Left hindlimb (tissue), 1 donor: Measurements from ENCODE around the gene ATXN7L1.
"Not testable (repeated sequence)": the region's sequence is repeated elsewhere in the genome, so short reads cannot be mapped to it uniquely, and the experiment has no call there.

Experiments used
- DNase-seq: peaks from one replicate; pipeline ENCODE4 v3.0.0-alpha.2; 2018

The ATXN7L1 gene

GRCh38 chr7:105697169-105697568 is 179.2 kb downstream of the ATXN7L1 start:
- not testable (repeated sequence) for DNase-seq

- no peak for DNase-seq
Observed at GRCh38 chr7:105693576-105693975, 182.8 kb downstream of the ATXN7L1 start.

GRCh38 chr7:105691680-105692564 is 184.5 kb downstream of the ATXN7L1 start:
- peak; percentile 60 for DNase-seq

DNA sequence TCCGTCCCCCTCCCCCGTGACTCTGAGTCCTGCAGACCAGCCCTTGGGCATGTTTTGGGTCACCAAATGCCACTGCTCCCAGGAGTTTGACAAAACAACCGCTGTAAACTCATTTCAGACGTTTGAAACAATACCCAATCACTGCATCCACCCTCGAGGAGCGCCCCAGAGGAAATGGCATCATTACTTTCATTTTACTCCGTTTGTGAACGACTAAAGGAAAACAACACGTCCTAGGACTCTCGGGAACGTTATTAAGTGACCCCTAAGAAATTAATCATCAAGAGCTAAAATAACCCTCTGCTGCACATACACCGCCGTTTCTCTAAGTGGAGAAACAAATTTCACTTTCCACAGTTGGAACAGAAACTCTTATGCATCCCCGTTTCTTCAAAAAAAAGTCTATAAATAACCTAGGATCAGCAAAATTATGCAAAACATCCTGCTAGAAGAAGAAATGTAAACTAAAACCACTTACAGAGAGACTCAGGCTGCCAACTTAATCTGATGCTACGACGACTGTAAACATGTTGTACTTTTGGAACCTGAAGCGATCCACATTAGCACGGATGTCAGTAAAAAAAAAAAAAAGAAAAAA is 185.2 kb downstream of the ATXN7L1 start:
- DNase-seq = no peak

GRCh38 chr7:105690325-105690945 is 186.0 kb downstream of the ATXN7L1 start:
- DNase-seq = no peak

- DNase-seq = no peak
Observed at GRCh38 chr7:105689067-105689819, 187.2 kb downstream of the ATXN7L1 start.

DNA sequence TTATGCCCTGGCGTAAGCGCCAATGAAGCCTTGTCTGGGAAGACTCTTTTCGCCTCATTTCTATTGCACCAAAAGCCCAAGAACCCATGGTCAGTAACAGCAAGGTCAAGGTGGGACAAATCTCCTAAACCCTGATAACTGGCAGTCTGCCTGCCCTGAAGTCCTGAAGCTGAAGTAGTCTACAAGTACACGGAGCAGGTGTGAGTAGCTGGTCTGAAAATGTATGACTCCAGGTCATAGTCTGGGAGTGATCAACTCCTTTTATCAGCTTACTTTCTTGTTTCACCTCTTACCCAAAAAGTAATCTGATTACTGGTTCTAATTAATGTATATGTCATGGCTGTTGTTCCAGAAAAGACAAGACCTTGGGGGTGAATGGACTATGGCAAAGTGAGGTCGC is 187.8 kb downstream of the ATXN7L1 start:
- DNase-seq = no peak

DNA sequence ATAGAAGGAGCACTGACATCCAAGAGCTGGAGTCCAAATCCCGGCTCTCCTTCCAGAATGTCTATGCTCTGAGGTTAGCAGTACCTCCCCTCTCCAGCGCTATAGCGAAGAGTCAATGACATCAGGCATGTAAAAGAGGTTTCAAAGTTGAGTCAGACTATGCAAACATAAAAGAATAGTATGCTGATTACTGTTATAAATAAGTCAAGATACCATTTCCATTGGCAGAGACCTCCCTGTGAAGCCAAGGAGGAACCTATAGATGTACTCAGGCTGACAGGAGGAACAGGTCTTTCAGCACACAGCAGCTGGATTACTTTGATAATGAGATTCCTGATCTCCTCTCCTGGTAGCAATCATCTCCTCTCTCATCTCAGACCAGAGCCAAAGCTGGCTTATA is 191.2 kb downstream of the ATXN7L1 start:
- DNase-seq = no peak

GRCh38 chr7:105682341-105683060 is 193.9 kb downstream of the ATXN7L1 start:
- DNase-seq = no peak

- no peak for DNase-seq
Observed at GRCh38 chr7:105680505-105681187, 195.8 kb downstream of the ATXN7L1 start.

DNA sequence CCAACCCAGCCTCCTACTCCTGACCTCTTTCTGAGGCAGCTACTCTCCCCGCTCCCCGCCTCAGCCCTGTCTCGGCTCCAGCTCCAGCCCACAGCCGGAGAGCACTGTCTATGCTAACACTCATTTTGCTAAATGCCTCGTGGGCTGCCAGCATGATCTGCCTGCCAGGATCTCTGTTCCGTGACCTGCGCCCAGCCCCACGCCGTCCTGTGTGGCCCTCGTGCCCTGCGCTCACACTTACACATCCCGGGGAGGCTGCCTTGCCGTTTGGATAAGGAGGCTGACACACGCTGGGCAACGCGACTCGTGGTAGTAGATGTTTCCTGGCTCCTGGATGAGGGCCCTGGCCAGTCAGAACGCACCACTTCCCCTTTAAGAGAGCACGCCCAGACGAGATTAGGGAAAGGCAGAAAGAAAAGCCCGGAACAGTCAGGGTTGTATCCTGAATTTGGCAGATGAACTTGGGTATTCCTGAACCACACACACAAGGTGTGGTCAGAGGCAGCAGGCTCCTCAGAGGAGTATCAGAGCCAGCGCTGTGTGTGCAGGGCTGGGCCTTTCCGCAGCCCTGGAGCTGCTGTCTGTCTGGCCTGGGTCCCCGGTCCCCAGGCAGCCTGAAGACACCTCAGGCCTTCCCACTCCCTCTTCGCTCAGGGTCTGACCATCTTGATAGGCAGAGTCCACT is 197.4 kb downstream of the ATXN7L1 start:
- peak; percentile 56 for DNase-seq

DNA sequence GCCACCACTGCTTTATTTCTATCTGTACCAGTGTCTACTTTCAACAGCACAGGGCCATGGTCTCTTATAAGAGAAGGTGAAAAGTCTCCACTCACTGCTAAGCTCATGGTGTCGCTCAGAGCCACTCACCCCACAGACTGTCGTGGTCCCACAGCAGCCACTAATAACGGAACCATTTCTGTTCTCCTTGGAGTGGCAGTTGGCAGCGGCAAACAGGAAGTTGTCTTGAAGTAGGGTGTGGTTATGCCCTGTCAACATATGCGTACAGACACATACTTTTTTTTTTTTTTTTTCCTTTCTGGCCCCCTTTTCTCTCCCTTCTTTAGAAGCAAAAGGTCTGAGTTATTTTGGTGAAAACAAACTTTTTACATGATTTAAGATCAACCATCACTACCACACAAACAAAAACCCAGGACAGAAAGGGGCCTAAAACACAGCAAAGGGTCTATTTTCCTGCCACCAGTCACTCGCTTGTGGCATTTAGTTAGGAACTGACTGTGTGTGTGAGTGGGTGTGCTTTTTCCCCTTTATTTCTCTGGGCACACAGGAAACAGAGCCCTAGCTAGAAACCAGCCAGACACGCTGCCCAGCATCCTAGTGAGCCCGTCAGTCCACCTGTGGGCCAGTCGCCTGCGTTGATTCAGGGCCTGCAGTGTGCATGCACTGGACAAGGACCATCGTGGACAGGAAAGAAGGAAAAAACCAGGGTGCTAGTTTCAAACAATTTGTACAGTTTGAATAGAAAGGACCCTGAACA is 198.4 kb downstream of the ATXN7L1 start:
- no peak for DNase-seq

DNA sequence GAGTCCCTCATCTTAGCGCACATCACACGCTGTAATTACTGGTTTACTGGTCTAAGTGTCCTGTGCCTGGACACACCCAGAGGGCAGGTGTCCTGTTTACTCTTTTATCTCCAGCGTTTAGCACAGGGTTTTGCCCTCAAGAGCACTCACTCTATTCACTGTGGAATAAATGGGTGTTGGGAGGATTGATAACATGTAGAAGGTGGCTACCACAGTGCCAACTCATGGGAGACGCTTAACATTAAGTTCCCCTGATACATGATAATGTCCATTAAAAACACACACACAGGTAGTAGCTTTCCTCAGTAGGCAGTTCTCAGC is 199.0 kb downstream of the ATXN7L1 start:
- DNase-seq = no peak

GRCh38 chr7:105675934-105676371 is 200.4 kb downstream of the ATXN7L1 start:
- no peak for DNase-seq

DNA sequence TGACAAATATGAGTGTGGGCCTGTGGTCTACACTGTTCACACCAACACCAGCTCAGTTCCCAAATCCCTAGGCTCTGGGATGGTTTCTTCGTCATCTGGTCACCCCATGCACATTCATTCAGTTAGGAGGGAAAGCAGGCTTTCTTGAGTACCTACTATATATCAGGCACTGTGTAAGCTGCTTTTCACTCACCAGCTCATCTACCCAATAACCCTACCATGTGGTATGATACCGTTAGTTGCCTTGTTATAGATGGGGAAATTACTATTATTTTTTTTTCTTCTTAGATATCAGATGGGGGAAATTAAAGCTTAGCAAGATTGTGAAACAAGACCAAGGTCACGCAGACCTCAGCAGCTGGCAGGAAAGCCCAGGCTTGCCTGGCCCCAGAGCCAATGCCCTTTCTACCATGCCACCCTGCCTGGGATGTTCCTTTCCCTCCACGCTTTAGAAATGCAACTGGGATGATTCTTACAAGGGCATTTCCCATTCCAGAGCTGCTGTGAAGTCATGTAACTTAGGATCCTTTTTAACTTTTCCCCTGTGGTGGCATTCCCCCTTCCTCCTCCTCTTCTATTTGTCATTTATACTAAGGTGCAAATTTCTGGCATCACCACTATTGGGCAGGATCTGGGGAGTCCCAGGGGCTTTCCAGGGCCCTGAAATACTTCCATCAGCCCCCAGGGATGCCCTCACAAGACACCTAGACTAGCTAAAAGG is 202.0 kb downstream of the ATXN7L1 start:
- no peak for DNase-seq

DNA sequence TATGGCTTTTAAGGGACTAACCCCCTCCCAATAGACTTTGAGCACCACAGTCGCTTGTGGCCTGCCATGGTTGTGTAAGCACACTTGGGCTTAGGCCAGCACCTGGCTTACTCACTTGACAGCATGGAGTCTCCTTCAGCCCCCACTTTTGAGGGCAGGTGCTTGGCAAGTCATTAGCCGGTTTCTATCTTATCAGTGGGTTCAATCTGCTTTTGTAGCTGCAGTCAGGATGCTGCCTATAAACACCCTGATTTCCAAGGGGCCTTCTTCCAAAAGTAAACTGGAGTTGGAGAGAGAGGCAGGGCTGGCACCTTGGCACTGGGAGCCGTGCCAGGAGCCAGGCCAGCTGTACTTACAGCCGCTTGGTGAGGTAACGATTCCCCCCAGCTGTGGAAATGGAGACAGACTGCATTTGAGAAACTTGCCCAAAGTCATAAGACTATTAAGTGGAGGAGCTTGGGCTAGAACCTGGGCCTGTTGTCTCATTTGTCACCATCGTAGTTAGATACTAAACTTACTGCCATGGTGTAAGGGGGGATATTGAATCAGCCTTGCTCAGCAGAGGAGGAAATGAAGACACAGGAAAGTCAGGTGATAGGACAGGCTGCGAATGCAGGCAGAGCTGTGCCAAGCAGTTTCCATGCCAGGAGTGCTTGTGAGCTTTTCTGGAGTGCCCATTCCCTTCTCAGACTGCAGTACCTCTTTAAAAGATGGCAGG is 202.9 kb downstream of the ATXN7L1 start:
- no peak for DNase-seq

GRCh38 chr7:105672801-105673200 is 203.6 kb downstream of the ATXN7L1 start:
- no peak for DNase-seq

GRCh38 chr7:105666324-105666723 is 210.1 kb downstream of the ATXN7L1 start:
- no peak for DNase-seq

DNA sequence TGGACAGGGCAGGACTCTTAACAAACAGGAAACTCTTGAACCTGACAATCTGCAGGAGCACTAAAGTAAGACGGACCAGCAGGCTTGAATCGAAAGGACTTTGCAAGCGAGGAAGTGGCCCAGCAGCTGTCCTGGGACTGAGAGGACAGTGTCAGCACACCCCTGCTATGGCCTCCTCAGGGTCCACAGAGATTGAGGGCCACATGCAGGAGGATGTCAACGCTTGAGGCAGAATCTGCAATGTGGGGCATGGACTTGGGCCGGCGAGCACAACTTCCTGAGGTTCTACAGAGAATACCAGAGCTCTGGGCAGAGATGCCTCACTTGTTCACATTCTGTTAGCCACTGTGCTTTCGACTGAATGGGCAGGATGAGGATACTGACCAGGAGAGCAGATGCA is 210.7 kb downstream of the ATXN7L1 start:
- no peak for DNase-seq
